Endothelial cell of umbilical vein (primary cell): ENCODE data around the gene GATAD1. TPM values are rescaled to one million over a fixed set of nuclear protein-coding genes. Genes with fewer than 3 reads are reported as not detected.

Experiments
- BruUV-seq: library from RNA; stranded (reverse); fragments of 400-500 nt; replicated peaks from 2 replicates; lab custom pipeline; 2021; lab: Mats Ljungman, UMichigan
- CTCF ChIA-PET: fragments of 300-600, 350-600 bp; sonication (Branson Sonifier 250); formaldehyde crosslinking; loops from one replicate; lab custom pipeline; 2021; ENCODE audit warnings: antibody characterized with exemption, inconsistent platforms; lab: Charles Lee
- POLR2A ChIA-PET: fragments of 300-600, 350-600 bp; sonication (Branson Sonifier 250); formaldehyde crosslinking; loops from one replicate; lab custom pipeline; 2021; ENCODE audit warnings: antibody characterized with exemption, inconsistent platforms; lab: Charles Lee
- DNase-seq: peaks from one replicate; pipeline ENCODE4 v3.0.0-alpha.2; 2011; ENCODE audit warnings: low read depth, low spot score
- FAIRE-seq: peaks from 2 replicates; lab custom pipeline; 2011; peaks lifted over from hg19 to GRCh38; lab: Jason Lieb, UNC
- H2AFZ ChIP-seq: 2 replicates; pipeline ENCODE4 v1.6.0; 2012; ENCODE audit warnings: low read depth, low read length, control low read depth, inconsistent platforms
- H3K27ac ChIP-seq: 2 replicates; pipeline ENCODE4 v1.5.1; 2011; ENCODE audit warnings: low read depth, mild to moderate bottlenecking, control low read depth, low read length, moderate library complexity; ENCODE audit not compliant: insufficient read depth
- H3K27me3 ChIP-seq, 2 experiments: 2 replicates each; pipeline versions ENCODE4 v1.6.0 to v1.6.1; 2011; ENCODE audit warnings: low read length in 2 of 2, mixed read lengths in 1 of 2; ENCODE audit not compliant: control insufficient read depth in 2 of 2, insufficient read depth in 2 of 2
- H3K36me3 ChIP-seq, 2 experiments: 2 replicates in 1 of 2; 3 replicates in 1 of 2; pipeline ENCODE4 v1.5.1; 2011; ENCODE audit warnings: low read length in 2 of 2, mild to moderate bottlenecking in 1 of 2, moderate library complexity in 1 of 2; ENCODE audit not compliant: control insufficient read depth in 2 of 2, insufficient read depth in 2 of 2; ENCODE audit errors: extremely low read depth in 1 of 2
- H3K4me1 ChIP-seq: 3 replicates; pipeline ENCODE4 v1.5.1; 2011; ENCODE audit warnings: mild to moderate bottlenecking, low read length; ENCODE audit not compliant: control insufficient read depth, insufficient read depth; ENCODE audit errors: extremely low read depth
- H3K4me2 ChIP-seq: 2 replicates; pipeline ENCODE4 v1.6.1; 2011; ENCODE audit warnings: low read length, control low read depth, mixed read lengths; ENCODE audit not compliant: insufficient read depth
- H3K4me3 ChIP-seq, 3 experiments: fragments of 200-600 bp in 1 of 3; sonication (generic), shearing (Covaris generic) in 1 of 3; replicated peaks in 1 of 3; 2 replicates each; pipeline ENCODE4 v1.5.1; 2011 to 2016; ENCODE audit warnings: control low read depth in 3 of 3, low read length in 3 of 3, mild to moderate bottlenecking in 2 of 3, inconsistent platforms in 1 of 3, low read depth in 1 of 3, moderate library complexity in 1 of 3; ENCODE audit not compliant: insufficient read depth in 1 of 3
- H3K79me2 ChIP-seq: 2 replicates; pipeline ENCODE4 v1.6.0; 2012; ENCODE audit warnings: low read length, inconsistent platforms; ENCODE audit not compliant: control insufficient read depth, insufficient read depth
- H3K9ac ChIP-seq: replicated peaks from 2 replicates; pipeline ENCODE3; 2011; ENCODE audit warnings: low read length, control low read depth; ENCODE audit not compliant: insufficient read depth; ENCODE audit errors: extremely low read depth
- H3K9me1 ChIP-seq: replicated peaks from 3 replicates; pipeline ENCODE4 v1.6.0; 2011; ENCODE audit warnings: mild to moderate bottlenecking, low read length; ENCODE audit not compliant: control insufficient read depth, insufficient read depth; ENCODE audit errors: extremely low read depth
- H3K9me3 ChIP-seq: replicated peaks from 2 replicates; pipeline ENCODE4 v1.5.1; 2012; ENCODE audit warnings: low read length, inconsistent platforms; ENCODE audit not compliant: control insufficient read depth, insufficient read depth
- H4K20me1 ChIP-seq: replicated peaks from 2 replicates; pipeline ENCODE3; 2011; ENCODE audit warnings: mild to moderate bottlenecking, low read length; ENCODE audit not compliant: control insufficient read depth, insufficient read depth; ENCODE audit errors: extremely low read depth
- CTCF ChIP-seq, 2 donors: IDR thresholded peaks; 1 replicate in 1 of 2; 2 replicates in 1 of 2; pipeline ENCODE4 v1.5.1; 2011; ENCODE audit warnings: low read length in 2 of 2, mild to moderate bottlenecking in 2 of 2, moderate library complexity in 2 of 2, control low read depth in 1 of 2, inconsistent platforms in 1 of 2, low read depth in 1 of 2; ENCODE audit not compliant: insufficient read depth in 1 of 2; ENCODE audit errors: extremely low read depth in 1 of 2
- EZH2 ChIP-seq: IDR thresholded peaks from 2 replicates; pipeline ENCODE4 v1.6.1; 2012; ENCODE audit warnings: borderline replicate concordance, low read depth, mild to moderate bottlenecking, moderate library complexity, low read length, inconsistent platforms; ENCODE audit not compliant: severe bottlenecking
- FOS ChIP-seq: IDR thresholded peaks from 2 replicates; pipeline ENCODE4 v1.6.1; 2011; ENCODE audit warnings: mild to moderate bottlenecking, low read length, moderate library complexity, borderline replicate concordance; ENCODE audit not compliant: insufficient read depth
- GATA2 ChIP-seq: IDR thresholded peaks from 2 replicates; pipeline ENCODE4 v1.7.0; 2011; ENCODE audit warnings: low read depth, mild to moderate bottlenecking, moderate library complexity, mixed read lengths, low read length; ENCODE audit not compliant: insufficient read length, insufficient read depth
- JUN ChIP-seq: IDR thresholded peaks from 2 replicates; pipeline ENCODE4 v1.6.1; 2011; ENCODE audit warnings: borderline replicate concordance, low read depth; ENCODE audit not compliant: insufficient read length, insufficient read depth
- MYC ChIP-seq: IDR thresholded peaks from one replicate; pipeline ENCODE4 v1.6.1; 2011; ENCODE audit warnings: mild to moderate bottlenecking, low read depth, low read length
- POLR2A ChIP-seq: IDR thresholded peaks from 2 replicates; pipeline ENCODE4 v1.6.1; 2012; ENCODE audit warnings: low read depth, mild to moderate bottlenecking, control low read depth, low read length
- POLR2AphosphoS5 ChIP-seq: IDR thresholded peaks from 2 replicates; pipeline ENCODE4 v1.6.1; 2012; ENCODE audit warnings: low read depth, mild to moderate bottlenecking, control low read depth, low read length, moderate library complexity; ENCODE audit not compliant: insufficient read depth
- dilution Hi-C: fragments of 300-500 bp; cut with MboI; formaldehyde crosslinking; loops from one replicate; pipeline ENCODE4 v1.15.0; 2019; ENCODE audit warnings: low sequenced_read_pairs; ENCODE audit not compliant: extremely low pct_ligation_motif_present
- intact Hi-C: fragments of 100-400 bp; cut with micrococcal nuclease; formaldehyde crosslinking; loops from one replicate; pipeline ENCODE4 v1.10.0; 2022
- polyA plus RNA-seq, 4 experiments: library from polyadenylated mRNA; depleted of rRNA in 3 of 4; stranded (reverse) in 3 of 4; unstranded in 1 of 4; fragments of >200 nt; gene quantifications; 2 replicates each; pipeline versions ENCODE4 v1.2.1 to v1.2.3, GENCODE V29; 2011 to 2012; ENCODE audit warnings: missing spikeins in 1 of 4
- total RNA-seq: library from RNA; stranded (reverse); gene quantifications from 2 replicates; pipeline ENCODE4 v1.2.3, GENCODE V29; 2021
- TF ChIP-seq, protein P1 (sequence below): IDR thresholded peaks from 2 replicates; pipeline ENCODE4 v1.6.1; 2011; ENCODE audit not compliant: insufficient read depth, insufficient read length

GATAD1 gene
- total and polyA plus RNA-seq, 2 donors (not counting 3 experiments of a cell fraction or from before 2014, with no cell fraction given): 13.7 to 28.9 TPM

DNA sequence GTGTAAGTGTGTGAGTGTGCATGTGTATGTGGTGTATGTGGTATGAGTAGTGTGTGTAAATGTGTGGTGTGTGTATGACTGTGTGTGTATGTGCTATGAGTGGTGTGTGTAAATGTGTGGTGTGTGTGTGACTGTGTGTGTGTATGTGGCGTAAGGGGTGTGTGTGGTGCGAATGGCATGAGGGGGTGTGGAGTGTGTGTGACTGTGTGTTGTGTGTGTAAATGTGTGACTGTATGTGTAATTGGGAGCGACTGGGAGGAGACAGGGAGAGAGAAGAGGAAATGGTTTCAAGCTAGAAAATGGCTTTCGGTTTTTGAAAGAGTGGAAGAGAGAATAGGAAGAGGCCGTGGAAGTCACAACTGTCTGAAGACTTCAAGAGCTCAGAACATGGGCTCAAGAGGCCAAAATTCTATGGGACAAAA is 23.6 kb upstream of the GATAD1 start:
- dilution Hi-C loops: no loop called here
- H3K36me3 ChIP-seq: no peaks in the 10 kb centered on the region
- no peak overlapping the region for H3K4me2 ChIP-seq
- H2AFZ ChIP-seq: peak overlapping the region; percentile 91
- no peak overlapping the region for H3K9ac ChIP-seq
- DNase-seq (no peak), FAIRE-seq (no peak)
- peaks cover 1 to 7% of the 10 kb centered on the region in 2 experiments for H3K27me3 ChIP-seq
- TF ChIP-seq GATA2 (no peak), POLR2AphosphoS5 (no peak), MYC (no peak), POLR2A (no peak), JUN (no peak), FOS (no peak), EZH2 (no peak), CTCF (IDR thresholded peaks at IDR 0.05; ENCODE audit: extremely low read depth in 1 of 2, insufficient read depth in 1 of 2, low read depth in 1 of 2, low read length in 2 of 2) (no peak)
- TF ChIP-seq, protein P1, sequence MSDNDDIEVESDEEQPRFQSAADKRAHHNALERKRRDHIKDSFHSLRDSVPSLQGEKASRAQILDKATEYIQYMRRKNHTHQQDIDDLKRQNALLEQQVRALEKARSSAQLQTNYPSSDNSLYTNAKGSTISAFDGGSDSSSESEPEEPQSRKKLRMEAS: no peak
- POLR2A ChIA-PET: no interaction called here
- no peaks in the 10 kb centered on the region for H3K4me1 ChIP-seq
- no peaks in the 10 kb centered on the region for H3K79me2 ChIP-seq
- H4K20me1 ChIP-seq: no peaks in the 10 kb centered on the region
- intact Hi-C loops: loop anchor here (1.0 kb wide), 3 partner anchors 24 to 177 kb away; partner anchors contain the start of gene GATAD1
- H3K4me3 ChIP-seq: no peak overlapping the region
- no peaks in the 10 kb centered on the region for H3K9me1 ChIP-seq
- CTCF ChIA-PET: interaction anchor here (0.7 to 5.4 kb wide), 26 partner anchors 8 to 483 kb away, joined by 3 to 94 read pairs (median 4); partner anchors contain the start of genes AKAP9, GATAD1 and LRRD1
- no TSS peak for BruUV-seq
- H3K27ac ChIP-seq: no peak overlapping the region
- H3K9me3 ChIP-seq: no peaks in the 10 kb centered on the region
